TTC549 (cell line): ENCODE data around the gene PTHLH.

Experiments
- FAIRE-seq: peaks from 2 replicates; lab custom pipeline; 2012; peaks lifted over from hg19 to GRCh38; lab: Jason Lieb, UNC

PTHLH gene

GRCh38 chr12:27934276-27934675, 38.3 kb downstream of the PTHLH start:
- FAIRE-seq: no peak

GRCh38 chr12:27931390-27931789, 41.1 kb downstream of the PTHLH start:
- FAIRE-seq: no peak

GRCh38 chr12:27927347-27927746, 45.2 kb downstream of the PTHLH start:
- FAIRE-seq: no peak

- FAIRE-seq: no peak
Observed at GRCh38 chr12:27924350-27925135, 48.0 kb downstream of the PTHLH start.

DNA sequence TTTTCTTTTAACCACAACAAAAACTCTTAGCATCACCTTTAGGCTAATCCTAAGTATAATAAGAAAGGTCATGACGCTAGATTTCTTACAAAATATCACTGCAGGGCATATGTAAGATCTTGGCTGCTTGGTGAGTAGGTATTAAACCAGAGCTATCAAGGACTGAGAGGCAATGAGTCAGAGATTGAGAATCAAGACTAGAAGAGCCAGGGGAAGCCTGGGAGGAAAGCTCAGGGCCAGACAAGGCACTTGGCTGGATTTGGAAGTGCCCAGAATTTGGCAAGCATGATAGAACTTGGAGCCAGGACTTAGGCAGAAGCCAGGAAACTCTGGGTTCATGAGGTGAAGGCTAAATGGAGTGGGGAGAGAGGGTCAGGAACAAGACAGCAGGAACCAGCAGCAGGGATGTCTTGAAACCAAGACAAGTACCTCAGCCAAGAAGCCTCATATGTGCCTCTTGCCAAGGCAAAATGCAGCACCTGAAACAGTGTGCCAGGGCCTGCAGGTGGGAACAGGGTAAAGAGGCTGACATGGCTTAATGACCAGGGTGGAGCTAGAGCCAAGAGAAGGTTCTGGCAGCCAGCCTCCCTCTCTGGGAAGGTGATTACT, 49.9 kb downstream of the PTHLH start:
- no peak for FAIRE-seq

GRCh38 chr12:27919671-27920235, 52.8 kb downstream of the PTHLH start:
- FAIRE-seq: no peak

DNA sequence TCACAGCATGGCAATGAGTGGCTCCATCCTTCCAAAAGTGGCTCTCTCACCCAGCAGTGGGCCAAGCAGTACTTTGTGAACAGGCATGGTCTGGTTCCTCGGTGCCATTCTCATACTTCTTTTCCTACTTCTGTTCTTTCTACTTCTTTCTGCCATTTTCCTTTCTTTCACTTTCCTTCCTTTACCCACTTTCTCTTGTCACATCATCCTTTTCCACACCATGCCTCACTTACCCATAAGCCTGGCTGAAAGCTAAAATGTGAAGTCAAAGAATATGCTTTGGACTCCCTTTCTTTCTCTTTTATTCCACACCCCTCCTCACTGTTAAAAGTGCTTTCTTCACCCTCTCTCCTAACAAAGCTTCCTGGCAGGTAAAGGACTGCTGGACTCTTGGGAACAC, 57.0 kb downstream of the PTHLH start:
- FAIRE-seq: no peak

DNA sequence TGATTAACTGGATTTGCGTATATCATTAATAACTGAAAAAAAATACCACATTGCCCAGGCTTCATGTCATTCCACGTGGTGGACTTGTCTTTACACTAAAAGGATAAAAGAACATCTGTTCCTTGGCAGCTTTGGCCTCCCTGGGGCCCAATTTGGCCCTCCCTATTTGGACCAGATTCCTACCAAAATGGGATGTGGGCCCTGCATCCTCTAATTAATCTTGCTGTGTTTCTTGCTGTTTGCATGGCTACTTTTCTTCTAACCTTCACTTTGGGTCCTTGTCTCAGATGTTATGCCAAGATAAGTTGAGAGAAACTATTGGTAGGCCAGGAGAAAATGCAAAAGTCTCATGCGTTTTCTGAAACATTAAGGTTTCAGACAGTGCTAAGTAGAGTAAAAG, 57.5 kb downstream of the PTHLH start:
- FAIRE-seq: no peak

DNA sequence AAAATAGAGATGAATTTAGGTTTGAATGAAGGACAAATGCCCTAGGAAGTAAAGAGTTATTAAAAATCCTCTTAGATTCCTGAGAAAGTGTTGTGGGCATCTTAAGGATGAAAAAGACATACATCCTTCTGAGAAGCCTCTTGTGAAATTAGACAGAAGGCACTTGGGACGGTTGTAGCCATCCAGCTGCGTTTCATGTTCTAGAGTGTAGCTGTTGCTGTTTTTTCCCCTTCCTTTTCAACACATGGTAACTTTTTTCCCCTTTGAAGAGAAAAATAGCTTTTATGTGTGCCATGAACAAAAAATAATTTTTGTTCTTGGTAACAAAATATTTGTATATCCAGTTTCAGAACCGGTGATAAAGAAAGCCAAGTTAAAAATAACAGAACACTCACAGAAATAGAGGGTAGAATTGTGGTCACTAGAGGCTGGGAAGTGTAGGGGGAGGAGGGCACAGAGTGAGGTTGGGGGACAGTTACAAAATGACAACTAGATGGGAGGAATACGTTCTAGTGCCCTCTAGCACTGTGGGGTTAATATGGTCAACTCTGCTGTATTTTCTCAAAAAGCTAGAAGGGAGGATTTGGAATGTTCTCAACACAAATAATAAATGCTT, 58.4 kb downstream of the PTHLH start:
- FAIRE-seq: no peak

DNA sequence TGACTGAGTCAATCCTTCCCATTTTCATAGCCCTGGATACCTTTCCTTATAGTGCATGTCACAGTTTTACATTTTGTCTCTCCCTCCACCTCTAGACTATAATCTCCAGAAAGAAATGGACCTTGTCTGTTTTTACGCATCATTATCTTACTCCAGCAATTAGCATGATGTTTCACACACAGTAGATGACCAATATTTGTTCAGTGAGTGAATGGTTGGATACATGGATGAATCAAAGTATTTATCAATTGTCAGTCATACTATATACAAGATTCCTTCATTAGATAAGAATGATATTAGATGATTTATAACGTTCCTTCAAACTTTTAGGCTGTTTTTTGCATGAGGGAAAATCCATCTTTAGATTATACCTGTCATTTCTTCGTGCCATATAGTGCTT, 61.1 kb downstream of the PTHLH start:
- FAIRE-seq: no peak
